Gastroesophageal sphincter (tissue), 2 donors: Measurements from ENCODE around the gene SNRNP27.

Experiments
- EP300 ChIP-seq: sonication (generic); formaldehyde crosslinking; IDR thresholded peaks from one replicate; pipeline ENCODE4 v1.6.1; 2017; ENCODE audit warnings: antibody characterized with exemption, mild to moderate bottlenecking
- POLR2A ChIP-seq, 2 donors: fragments of 450-650 bp; IDR thresholded peaks; one replicate each; pipeline ENCODE4 v1.6.1; 2017; ENCODE audit warnings: antibody characterized with exemption in 2 of 2, mild to moderate bottlenecking in 2 of 2, moderate library complexity in 1 of 2

GRCh38 chr2:69952336-69953115 lies 58.8 kb downstream of the SNRNP27 start:
- TF ChIP-seq POLR2A (IDR thresholded peaks at IDR 0.05) (no peak), EP300 (no peak)
